Activated CD4-positive, alpha-beta T cell treated with anti-CD3 and anti-CD28 coated beads, Interleukin-10, Interleukin-2, amounts not matched to agents 100 ng/mL and 50 ng/mL, durations not matched to agents 16 hours and 8 hours (primary cell): ENCODE data around the gene DMRTC2.

Source experiments
- DNase-seq: peaks from one replicate; pipeline ENCODE4 v3.0.0-alpha.2; 2020

DMRTC2 gene

GRCh38 chr19:41894350-41894749 lies 49.5 kb downstream of the DMRTC2 start:
- no peak for DNase-seq

DNA sequence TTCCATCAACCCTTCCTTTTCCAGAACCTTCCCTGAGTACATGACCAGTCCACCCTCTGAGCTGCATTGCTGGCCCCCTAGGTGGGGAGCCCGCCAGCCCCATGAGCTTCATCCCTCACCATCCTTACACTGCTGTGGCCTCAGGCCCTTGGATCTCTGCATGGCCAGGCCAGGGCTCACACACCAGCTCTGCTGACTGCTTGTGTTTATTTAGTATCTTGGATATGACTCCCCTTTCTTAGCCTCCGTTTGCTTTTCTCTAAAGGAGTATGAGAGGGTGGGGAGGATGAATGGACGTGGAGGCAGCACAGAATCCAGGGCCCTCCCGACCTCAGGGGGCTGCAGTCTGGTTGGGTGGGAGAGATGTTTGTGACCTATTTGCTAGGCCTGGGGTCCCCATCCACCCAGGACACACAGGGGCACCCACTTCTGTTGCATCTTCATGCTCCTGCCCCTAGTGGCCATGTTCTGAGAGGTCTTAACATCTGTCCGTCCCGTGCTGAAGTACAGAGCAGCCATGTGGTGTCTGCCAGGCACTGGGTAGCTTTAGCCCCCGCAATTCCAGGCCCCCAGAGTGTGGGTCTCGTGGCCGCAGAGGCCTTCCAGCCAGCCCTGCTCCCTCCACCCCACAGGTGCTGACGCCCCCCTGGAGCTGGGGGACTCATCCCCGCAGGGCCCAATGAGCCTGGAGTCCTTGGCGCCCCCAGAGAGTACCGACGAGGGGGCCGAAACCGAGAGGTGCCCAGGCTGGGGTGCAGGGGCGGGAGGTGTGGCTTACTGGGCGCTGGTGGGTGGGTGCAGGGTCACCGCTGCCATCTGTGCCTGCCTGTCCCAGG lies 51.1 kb downstream of the DMRTC2 start:
- DNase-seq, result no peak

- DNase-seq, result no peak
Observed at GRCh38 chr19:41896581-41896942, 51.7 kb downstream of the DMRTC2 start.

- DNase-seq, result no peak
Observed at GRCh38 chr19:41897181-41897580, 52.3 kb downstream of the DMRTC2 start.

GRCh38 chr19:41897820-41898219 lies 53.0 kb downstream of the DMRTC2 start:
- DNase-seq, result no peak

GRCh38 chr19:41898235-41898634 lies 53.4 kb downstream of the DMRTC2 start:
- no peak for DNase-seq
